Nephron progenitor cell (in vitro differentiated cells): ENCODE measurements around the gene BTG1.

Experiments used
- DNase-seq: peaks from one replicate; pipeline ENCODE4 v3.0.0; 2021
- H3K27ac Mint-ChIP-seq: 2 replicates; pipeline ENCODE4 v1.8.0; 2021; ENCODE audit warnings: mild to moderate bottlenecking, moderate library complexity, mixed read lengths
- H3K27me3 Mint-ChIP-seq: 2 replicates; pipeline ENCODE4 v1.8.0; 2021; ENCODE audit warnings: mild to moderate bottlenecking, low read depth, mixed read lengths; ENCODE audit not compliant: poor library complexity
- H3K36me3 Mint-ChIP-seq: 2 replicates; pipeline ENCODE4 v1.8.0; 2021; ENCODE audit warnings: low read depth, mixed read lengths
- H3K4me1 Mint-ChIP-seq: 2 replicates; pipeline ENCODE4 v1.8.0; 2021; ENCODE audit warnings: mixed read lengths
- H3K4me3 Mint-ChIP-seq: 2 replicates; pipeline ENCODE4 v1.8.0; 2021; ENCODE audit warnings: mild to moderate bottlenecking, moderate library complexity, mixed read lengths
- H3K9me3 Mint-ChIP-seq: 2 replicates; pipeline ENCODE4 v1.8.0; 2021; ENCODE audit warnings: mild to moderate bottlenecking, moderate library complexity, mixed read lengths
- CTCF ChIP-seq: fragments of 200-600 bp; sonication (generic); IDR thresholded peaks from 2 replicates; pipeline ENCODE4 v1.5.0; 2021; ENCODE audit warnings: antibody characterized with exemption

The BTG1 gene

GRCh38 chr12:92129609-92130008, 16.0 kb downstream of the BTG1 start:
- Mint-ChIP-seq H3K4me3 (no peak overlapping the region), H3K4me1 (peaks cover 31% of the 10 kb centered on the region), H3K27ac (no peak overlapping the region), H3K36me3 (peaks cover 60% of the 10 kb centered on the region), H3K9me3 (peaks cover 15% of the 10 kb centered on the region), H3K27me3 (peaks cover 2% of the 10 kb centered on the region)
- no peak for DNase-seq
- TF ChIP-seq CTCF = no peak

- Mint-ChIP-seq H3K27ac (no peak overlapping the region), H3K36me3 (peaks cover 69% of the 10 kb centered on the region), H3K4me3 (no peak overlapping the region), H3K27me3 (peaks cover 2% of the 10 kb centered on the region), H3K9me3 (peaks cover 15% of the 10 kb centered on the region), H3K4me1 (peaks cover 21% of the 10 kb centered on the region)
- no peak for TF ChIP-seq CTCF
- no peak for DNase-seq
Measured at GRCh38 chr12:92128612-92129011, 17.0 kb downstream of the BTG1 start.

- Mint-ChIP-seq H3K9me3 (peaks cover 31% of the 10 kb centered on the region), H3K4me3 (no peak overlapping the region), H3K27ac (no peak overlapping the region), H3K27me3 (peaks cover 2% of the 10 kb centered on the region), H3K36me3 (peaks cover 80% of the 10 kb centered on the region), H3K4me1 (no peaks in the 10 kb centered on the region)
- no peak for DNase-seq
- no peak for TF ChIP-seq CTCF
Measured at GRCh38 chr12:92124689-92125029, 21.0 kb downstream of the BTG1 start.

- no peak overlapping the region for H3K27ac Mint-ChIP-seq
- H3K36me3 Mint-ChIP-seq = peaks cover 81% of the 10 kb centered on the region
- TF ChIP-seq CTCF = no peak
- peaks cover 37% of the 10 kb centered on the region for H3K9me3 Mint-ChIP-seq
- H3K27me3 Mint-ChIP-seq = peaks cover 2% of the 10 kb centered on the region
- H3K4me1 Mint-ChIP-seq = no peaks in the 10 kb centered on the region
- H3K4me3 Mint-ChIP-seq = no peak overlapping the region
- DNase-seq = no peak
Measured at GRCh38 chr12:92123780-92124688, 21.6 kb downstream of the BTG1 start.

- Mint-ChIP-seq H3K27ac (no peak overlapping the region), H3K9me3 (peaks cover 38% of the 10 kb centered on the region), H3K4me1 (no peaks in the 10 kb centered on the region), H3K27me3 (no peaks in the 10 kb centered on the region), H3K4me3 (no peak overlapping the region), H3K36me3 (peaks cover 79% of the 10 kb centered on the region)
- no peak for TF ChIP-seq CTCF
- DNase-seq = no peak
Measured at GRCh38 chr12:92122941-92123779, 22.5 kb downstream of the BTG1 start.
